Measurements from ENCODE around the gene OR8K5. TPM values are rescaled to one million over a fixed set of nuclear protein-coding genes. Genes with fewer than 3 reads are reported as not detected.

The OR8K5 gene
- total RNA-seq, 2 experiments from 2014 or later = not detected

DNA sequence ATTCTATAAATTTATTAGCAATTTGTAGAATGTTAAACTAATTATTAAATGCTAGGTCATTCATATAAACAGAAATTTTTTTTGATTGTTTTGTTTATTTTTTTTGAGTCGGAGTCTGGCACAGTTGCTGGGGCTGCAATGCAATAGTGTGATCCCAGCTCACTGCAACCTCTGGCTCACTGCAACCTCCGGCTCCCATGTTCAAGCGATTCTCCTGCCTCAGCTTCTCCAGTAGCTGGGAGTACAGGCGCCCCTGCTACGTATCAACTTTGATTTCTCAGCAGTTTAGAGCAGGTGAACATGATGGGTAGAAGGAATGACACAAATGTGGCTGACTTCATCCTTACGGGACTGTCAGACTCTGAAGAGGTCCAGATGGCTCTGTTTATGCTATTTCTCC lies 38.0 kb downstream of the OR8K5 start, which contains the start of gene OR8H3:
TSS of gene OR8H3 (plus strand) at position 301 of the 400 bp plus-strand sequence. CDS start at position 301, 0 bp downstream.
- Mint-ChIP-seq H3K4me3 (no peak within 1 kb of the TSS), H3K27ac (no peak within 1 kb of the TSS)
- intact Hi-C loops (cut with micrococcal nuclease) = no loop called here

More for the DNA sequence above, 38.0 kb downstream of the OR8K5 start, which contains the start of gene OR8H3:
- H3K27me3 Mint-ChIP-seq = no peaks in the 10 kb centered on the region
- no peaks in the 10 kb centered on the region for H3K36me3 Mint-ChIP-seq
- no peaks in the 10 kb centered on the region for H3K4me1 Mint-ChIP-seq (ENCODE audit: low read depth)
- no peak for DNase-seq
- H3K9me3 Mint-ChIP-seq = peaks cover 22% of the 10 kb centered on the region
- CTCF ChIA-PET = no interaction called here
- POLR2A ChIA-PET = no interaction called here

Other genes with a start within 250 kb of the OR8K5 start
- gene OR5W2, start 245.7 kb downstream of the OR8K5 start, total RNA-seq = not detected
- not detected for gene OR5I1, start 223.9 kb downstream of the OR8K5 start, total RNA-seq
- not detected for gene OR10AG1, start 190.4 kb downstream of the OR8K5 start, total RNA-seq
- gene OR5F1, start 165.7 kb downstream of the OR8K5 start, total RNA-seq = not detected
- not detected for gene OR5AS1, start 132.7 kb downstream of the OR8K5 start, total RNA-seq
- not detected for gene OR8I2, start 67.0 kb downstream of the OR8K5 start, total RNA-seq
- gene OR8H2, start 56.6 kb downstream of the OR8K5 start, total RNA-seq = not detected
- gene OR8H3, start 37.9 kb downstream of the OR8K5 start, total RNA-seq = not detected
- gene OR8J3, start 20.1 kb downstream of the OR8K5 start, total RNA-seq = not detected
- not detected for gene OR5J2, start 16.3 kb upstream of the OR8K5 start, total RNA-seq
- gene OR5T2, start 73.9 kb upstream of the OR8K5 start, total RNA-seq = not detected
- gene OR5T3, start 91.9 kb upstream of the OR8K5 start, total RNA-seq = not detected
- not detected for gene OR5T1, start 113.8 kb upstream of the OR8K5 start, total RNA-seq
- not detected for gene OR8H1, start 131.9 kb upstream of the OR8K5 start, total RNA-seq
- gene OR8K3, start 154.8 kb upstream of the OR8K5 start, total RNA-seq = not detected
- not detected for gene OR8K1, start 185.7 kb upstream of the OR8K5 start, total RNA-seq
- gene OR8J1, start 194.0 kb upstream of the OR8K5 start, total RNA-seq = not detected
- gene OR8U1, start 215.3 kb upstream of the OR8K5 start, total RNA-seq = not detected

Data from activated CD4-positive, alpha-beta memory T cell treated with anti-CD3 and anti-CD28 coated beads for 36 hours (primary cell).